CD4-positive, alpha-beta T cell treated with Interleukin-10 for 1 hour (primary cell): ENCODE results near the gene ASTN1.
"Not testable (repeated sequence)": the region's sequence is repeated elsewhere in the genome, so short reads cannot be mapped to it uniquely, and the experiment has no call there.

Experiments
- DNase-seq: peaks from one replicate; pipeline ENCODE4 v3.0.0-alpha.2; 2020

The ASTN1 gene

DNA sequence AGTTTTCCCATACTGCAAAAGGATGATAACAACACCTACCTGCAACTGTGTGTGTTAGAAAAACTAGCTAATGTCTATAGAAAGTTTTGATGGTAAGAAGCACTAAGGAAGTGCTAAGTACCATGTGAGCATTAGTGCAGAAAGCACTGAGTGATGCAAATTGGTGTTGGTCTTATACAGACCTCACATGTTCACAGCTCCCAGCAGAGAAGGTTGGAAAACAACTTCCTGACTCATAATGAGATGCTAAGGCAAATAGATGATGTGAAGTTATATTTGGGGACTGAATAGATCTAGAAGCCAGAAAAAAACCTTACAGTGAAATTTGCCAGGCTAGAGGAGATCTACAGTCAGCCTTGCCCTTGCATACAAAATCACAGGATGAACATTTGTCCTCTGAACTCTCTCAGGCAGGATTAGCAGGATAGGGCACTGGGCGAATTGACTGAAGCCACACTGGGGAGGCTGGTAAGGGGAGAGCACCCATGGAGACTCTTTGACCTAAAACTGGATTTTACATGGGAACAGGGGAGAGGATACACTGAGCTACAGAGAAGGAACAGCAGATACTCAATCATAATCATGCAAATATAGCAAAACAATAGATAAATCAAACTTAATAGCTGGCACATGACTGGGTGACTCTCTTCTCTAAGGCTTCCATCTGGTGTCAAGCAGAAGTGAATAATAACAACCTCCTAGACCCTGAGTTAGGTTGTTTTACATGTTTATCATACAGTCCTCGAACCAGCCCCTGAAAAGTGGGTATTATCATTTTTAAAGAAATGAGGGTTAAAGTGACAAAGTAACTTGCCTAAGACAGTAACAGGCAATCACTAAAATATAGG is 61.3 kb downstream of the ASTN1 start:
- DNase-seq = no peak

DNA sequence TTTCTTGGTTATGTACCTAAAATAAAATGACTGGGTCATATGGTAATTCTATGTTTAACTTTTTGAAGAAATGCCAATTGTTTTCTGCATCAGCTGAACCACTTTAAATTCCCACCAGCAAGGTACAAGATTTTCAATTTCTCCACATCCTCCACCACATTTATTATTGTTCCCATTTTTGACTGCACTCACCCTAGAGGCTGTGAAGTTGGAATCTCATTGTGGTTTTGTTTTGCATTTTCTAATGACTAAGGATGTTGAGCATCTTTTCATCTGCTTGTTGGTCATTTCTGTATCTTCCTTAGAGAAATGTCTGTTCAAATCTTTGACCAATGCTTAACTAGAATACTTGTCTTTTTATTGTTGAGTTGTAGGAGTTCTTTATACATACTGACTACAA is 72.5 kb downstream of the ASTN1 start:
- no peak for DNase-seq

DNA sequence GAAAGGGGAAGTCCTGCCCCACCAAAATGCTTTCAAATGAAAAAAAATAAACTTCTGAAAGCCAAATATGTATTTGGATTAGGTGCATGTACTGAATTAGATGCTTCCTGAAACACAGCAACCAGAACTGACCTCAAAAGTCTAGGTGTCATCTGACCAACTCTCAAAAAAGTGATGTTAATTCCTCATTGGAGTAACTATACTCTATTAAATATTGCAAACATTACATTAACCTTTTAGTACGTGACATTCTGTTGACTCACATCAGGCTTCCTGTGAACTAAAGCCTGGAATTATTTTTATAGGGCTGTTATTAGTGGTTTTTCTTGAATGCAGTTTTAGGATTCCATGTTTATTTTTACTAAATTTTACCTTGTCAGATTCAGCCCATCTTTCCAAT is 73.5 kb downstream of the ASTN1 start:
- no peak for DNase-seq

DNA sequence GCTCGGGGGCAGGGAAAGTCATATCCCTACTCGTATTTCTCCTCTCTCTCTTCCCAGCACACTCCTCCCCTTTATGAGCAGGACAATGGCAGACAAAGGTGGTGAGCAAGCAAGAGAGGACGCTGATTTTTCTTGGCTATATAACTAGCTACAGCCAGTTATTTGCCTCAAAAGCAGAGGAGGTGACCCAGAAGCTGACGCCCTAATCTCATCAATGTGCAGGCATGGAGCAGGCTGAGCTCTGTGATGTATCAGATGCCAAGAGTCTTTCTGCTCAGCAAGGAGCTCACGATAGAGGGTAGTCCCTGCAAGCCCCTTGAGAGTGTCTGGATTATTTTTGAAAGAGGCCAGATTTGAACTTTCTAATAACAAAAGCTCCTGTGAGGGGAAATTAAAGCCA is 75.5 kb downstream of the ASTN1 start:
- no peak for DNase-seq

DNA sequence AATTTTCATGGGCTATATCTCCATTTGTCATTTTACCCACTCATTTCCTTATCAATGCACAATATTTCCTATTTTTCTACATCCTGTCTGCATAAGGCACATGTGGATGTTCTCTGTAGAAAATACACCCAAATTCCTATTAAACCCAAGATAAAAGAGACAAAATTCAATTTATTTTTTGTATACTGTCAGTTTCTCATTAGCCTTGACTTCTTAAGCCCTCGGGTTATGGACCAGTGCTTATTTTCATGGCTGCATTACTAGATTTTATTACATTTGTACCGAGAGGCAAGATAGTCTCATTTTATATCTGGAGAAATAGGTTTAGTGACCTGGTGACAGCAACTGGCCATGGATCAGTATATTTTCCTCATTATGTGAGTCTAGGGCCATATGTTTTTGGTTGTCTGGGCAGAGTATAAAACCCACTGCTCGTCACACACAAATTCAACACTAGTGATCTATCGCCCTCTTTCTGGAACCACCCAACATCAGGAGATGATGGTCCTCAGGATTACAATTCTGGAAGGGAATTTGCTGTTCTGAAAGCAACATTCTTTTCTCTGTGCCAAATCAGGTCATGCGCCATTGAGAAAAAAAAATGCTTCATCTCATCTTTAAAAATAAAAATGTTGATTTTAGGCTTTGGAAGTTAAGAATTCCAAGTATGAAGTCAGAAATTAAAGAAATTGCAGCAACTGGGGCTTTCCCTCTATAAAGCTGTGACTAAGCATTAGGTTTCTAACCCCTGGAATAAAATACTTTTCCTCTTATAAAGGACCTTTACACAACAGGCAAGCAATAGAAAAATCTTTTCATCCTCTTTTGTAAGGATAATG is 81.4 kb downstream of the ASTN1 start:
- no peak for DNase-seq

DNA sequence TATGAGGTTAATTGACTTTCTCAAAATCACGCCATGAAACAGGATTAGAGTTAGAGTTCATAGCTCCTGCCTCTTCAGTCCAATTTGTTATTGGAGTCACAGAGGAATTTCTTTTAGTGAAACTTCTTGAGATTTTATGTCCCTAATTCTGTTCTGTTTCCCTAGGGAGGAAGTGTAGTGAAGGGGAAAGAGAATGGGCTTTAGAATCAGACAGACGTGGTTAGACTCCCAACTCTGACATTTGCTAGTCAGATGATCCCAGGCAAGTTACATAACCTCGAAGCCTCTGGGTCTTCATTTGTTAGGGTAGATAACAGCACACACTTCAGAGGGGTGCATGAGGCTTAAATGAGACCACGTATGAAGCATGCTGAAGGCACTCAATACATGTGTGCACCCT is 83.9 kb downstream of the ASTN1 start:
- no peak for DNase-seq

DNA sequence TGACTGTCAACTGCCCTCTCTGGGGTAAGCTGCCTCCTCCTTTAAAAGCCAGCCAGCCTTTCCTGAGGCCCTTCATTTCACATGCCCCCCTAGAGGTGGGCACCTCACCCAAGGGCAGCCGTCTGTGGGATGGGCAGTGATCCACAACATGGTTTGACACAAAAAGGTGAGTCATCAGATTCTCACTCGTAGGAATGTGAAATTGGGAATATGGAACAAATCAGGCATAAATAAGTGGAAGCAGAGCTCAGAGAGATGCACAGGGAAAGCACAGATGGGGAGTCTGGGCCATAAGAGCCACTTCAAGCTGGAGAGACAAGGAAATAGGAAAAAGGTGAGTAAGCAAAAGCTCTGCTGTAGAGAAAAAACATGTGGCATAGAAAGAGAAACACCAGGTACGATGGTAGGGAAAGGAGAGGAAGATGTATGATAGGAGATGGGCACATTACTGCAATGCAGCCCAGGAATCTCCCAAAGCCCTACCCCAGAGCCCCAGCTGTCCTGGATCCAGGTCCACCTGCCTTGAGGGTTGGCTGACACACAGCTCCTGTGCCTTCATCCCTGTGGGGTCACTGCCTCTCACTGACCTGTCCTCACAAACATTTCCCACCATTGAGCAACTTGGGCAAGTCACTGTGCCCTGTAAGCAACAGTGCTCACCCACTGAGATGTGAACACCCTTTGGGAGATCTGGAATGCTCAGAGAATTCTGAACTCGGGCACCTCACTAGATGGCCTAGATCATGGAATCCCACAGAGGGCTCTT is 86.6 kb downstream of the ASTN1 start:
- no peak for DNase-seq

DNA sequence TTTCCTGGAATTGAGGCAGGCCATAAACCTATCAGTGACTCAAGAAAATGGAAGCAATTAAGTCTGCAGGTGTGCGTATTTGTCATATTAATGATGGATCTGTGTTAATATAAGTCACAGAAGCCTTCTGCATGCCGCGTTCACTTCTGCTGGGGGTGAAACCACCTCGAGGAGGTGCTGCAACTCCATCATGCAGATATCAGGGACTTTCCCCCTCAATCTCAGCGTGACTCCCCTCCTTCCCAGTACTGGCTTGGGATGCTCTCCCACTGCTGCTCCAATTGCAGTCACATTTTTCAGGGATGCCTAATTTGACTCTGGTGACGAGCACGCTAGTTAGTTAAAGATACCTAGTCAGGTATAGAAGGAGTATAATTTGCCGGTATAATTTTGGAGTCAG is 87.5 kb downstream of the ASTN1 start:
- DNase-seq = no peak

DNA sequence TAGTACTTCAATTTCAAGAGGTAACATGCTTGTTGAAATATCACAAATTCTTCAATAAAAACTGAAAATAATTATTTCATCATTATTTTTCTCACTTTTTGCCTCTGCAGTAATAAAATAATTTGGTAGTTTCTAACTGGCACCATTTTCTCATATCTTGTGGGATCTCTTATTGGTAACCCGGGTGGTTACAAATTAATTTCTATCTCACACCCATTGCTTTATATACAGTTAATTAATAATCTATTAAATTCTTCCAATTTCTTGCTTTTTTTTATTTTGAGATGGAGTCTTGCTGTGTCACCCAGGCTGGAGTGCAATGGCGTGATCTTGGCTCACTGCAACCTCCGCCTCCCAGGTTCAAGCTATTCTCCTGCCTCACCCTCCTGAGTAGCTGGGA is 89.7 kb downstream of the ASTN1 start:
- not testable (repeated sequence) for DNase-seq

DNA sequence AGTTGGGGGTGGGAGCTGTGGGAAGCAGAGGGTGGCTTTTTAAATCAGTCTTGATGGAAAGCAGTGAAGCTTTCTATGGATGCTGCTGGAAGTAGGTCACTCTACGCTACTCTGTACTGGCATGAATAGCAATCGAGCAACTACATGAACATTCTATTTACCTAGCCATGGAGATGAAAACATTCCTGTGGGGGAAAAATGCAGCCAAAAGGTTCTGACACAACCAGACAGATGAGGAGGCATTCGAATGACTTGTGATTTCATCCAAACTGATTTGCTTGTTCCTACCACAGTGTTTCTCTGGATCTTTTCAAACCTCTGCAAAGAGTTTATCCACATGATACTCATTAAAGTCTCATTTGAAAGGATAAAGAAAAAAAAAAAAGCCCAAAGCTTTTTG is 95.0 kb downstream of the ASTN1 start:
- DNase-seq = no peak

DNA sequence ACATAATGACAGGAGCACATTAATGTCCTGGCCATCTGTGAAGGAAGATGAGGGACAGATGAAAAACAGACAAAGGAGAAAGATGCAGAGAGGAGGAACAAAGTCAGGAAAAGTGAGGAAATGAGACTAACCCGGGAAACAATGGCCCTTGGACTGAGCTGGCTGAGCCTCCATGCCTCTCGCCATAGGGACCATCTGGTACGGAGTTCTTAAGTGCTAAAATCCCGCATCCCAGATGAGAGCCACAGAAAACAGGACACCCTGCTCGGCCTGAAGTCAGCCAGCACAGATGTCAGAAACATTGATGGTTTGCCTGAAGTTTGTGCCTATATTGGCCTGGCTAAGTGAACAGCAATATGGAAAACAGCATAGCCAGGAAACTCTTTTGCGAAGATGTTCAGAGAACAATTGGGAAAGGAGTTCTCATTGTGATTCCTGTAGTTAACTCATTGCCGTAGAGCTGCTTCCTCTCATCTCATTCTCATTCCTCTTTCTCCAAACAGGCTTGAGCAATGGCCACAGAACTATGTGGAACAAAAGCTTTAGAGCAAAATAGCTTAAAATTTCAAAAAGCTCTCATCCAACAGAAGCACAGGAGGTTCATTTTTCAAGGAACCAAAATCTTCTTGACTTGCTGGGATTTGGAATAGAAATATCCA is 96.6 kb downstream of the ASTN1 start:
- no peak for DNase-seq

DNA sequence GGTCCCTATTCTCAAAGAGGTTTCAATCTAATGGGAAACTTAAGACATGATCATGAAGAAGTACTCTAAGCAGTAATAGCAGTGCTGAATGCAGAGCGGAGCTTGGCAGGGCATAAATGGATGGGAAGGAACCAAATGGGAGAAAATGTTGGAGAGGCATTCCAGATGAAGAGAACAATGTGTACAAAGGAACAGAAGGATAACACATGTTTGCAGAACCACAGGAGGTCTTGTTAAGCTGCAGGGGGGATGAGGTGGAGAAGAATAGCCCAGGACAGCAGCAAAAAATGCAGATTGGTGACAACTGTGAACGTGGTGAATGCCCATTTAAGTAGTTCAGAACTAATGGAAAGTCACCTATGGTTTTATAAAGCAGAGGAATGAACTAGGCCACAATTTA is 99.1 kb downstream of the ASTN1 start:
- no peak for DNase-seq

DNA sequence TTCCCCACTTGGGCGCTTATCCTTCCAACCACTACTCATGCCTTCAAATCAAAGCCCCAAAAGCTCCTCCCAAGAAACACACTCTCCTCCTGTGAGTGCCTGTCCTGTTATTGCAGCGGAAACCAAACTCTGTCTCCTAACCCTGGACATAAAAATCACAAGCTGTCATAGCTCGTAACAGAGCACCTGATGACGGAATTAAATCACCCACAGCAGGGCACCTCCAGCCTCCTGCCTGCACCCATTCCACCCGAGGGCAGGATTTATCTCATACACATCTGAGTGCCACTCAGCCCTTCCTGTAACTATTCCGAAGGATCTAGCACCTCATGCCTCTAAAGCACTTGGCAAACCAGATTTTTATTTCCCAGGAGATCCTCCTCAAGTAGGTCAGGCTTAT is 100.9 kb downstream of the ASTN1 start:
- DNase-seq = no peak

DNA sequence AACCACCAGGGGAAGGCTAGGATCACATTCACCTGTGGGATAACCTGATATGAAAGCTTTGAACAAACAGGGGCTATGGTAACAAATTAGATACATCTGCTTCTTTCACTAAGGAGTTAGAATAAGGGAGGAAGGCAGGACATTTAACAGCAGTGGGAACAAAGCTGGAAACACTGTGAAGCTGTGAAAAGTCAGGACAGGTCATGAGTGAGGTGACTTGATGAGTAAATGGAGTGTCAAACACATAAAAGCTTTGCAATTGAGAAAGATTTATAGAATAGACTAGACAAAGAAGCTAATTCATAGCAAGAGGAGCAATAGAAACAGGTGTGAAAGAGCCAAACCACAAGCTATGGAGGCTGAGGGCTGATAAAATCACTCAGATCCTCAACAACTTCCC is 110.0 kb downstream of the ASTN1 start:
- no peak for DNase-seq

DNA sequence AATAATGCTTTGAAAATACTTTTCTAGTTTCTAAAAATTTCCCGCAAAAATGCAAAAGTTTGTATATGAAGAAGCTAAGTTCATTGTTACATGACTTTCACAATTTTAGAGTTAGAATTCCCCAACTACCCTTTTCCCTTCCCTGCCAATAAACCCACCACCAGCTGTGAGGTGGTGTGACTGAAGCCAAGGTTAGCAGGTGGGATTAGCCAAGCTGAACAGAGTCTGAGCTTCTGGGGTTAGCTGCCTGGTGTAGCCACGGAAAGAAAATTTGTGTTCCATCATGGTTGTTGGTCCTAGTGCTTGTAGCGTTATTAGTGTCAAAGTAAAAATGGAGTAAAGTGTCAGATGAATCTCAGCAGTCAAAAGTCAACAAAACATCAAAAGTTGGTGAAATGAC is 110.9 kb downstream of the ASTN1 start:
- no peak for DNase-seq

DNA sequence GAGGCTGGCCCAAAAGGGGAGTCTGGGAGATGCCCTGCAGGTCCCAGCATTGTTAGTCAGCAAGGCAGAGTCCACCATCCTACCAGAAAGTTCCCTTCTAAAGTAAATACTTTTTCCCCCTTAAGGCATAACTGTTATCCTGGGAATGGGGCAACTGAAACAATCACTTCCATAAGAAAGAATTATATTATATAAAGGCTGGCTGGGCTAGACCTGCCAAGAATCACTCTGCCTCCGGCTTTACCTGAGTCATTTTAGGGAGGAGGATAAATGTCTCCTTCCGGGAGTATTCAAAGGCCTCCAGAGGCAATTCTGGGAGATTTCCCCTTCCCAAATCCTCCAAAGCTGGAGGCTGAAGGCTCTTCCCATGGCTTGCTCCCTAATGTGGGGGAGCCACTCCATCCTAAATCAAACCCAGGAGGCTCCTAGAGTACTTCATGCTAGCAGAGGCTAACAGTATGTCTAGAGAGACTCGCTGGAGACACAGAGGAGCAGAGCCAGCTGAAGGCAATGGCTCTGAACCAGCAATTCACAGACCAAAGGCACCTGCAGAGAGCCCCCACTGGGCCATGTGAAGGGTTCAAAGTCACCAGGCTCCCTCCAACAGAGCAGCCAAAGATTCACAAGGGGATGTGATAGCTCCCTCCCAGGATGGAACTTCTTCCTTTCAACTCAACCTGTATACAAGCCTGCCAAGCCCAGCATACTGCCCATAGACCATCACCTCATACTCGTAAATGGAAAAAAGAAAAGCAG is 116.0 kb downstream of the ASTN1 start:
- DNase-seq = no peak

DNA sequence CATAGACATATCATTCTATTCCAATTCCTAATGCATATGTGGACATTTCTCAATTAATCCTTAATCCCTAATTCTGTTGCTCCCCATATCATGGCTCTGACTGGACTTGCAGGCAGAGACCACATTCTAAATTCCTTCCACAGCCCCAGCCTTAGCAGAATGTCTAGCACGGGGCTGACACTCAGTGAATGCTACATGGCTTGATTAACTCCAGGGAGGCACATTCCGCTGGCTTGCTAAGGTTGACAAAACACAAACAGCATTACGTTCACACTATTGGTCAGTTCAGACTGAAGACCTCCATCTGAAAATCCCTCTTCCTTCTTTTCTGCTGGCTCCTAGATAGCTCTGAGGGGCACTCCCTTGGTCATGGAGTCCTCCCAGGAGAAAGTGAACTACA is 119.4 kb downstream of the ASTN1 start:
- DNase-seq = no peak

DNA sequence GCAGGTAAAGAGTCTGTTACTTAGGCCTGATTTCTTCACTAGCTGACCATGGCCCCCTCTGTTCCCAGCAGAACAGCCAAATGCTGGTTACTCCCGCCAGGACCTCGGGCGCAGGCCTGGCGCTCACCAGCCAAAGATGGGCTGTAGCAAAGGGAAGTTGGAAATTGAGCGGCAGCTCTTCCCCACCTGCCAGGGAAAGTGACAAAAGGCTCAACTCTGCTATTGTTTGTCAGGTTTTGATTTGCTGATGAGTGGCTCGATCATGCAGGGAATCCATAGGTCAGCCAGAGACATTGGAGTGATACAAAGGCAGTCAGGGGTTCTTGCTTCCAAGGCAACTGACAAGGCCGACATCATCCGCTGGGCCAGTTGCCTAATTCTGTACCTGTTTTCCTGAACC is 120.1 kb downstream of the ASTN1 start:
- DNase-seq = no peak

DNA sequence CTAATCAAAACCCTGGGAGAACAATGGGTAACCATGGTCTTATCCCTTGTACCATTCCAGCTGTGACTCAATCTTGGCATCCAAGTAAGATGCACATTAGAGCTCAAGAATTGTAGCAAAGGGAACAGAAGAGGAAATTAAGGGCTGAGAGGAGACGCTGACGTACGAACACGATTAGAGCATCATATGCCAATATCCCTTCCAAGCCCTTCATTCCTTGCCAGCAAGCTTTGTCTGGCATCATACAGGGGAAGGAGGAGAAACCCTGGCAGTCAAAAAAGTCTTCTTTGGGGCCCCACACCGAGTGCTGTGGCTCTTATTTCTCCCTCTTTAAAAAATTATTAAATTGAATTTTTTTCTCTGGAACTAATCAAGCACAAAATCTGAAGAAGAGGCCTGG is 120.9 kb downstream of the ASTN1 start:
- no peak for DNase-seq

DNA sequence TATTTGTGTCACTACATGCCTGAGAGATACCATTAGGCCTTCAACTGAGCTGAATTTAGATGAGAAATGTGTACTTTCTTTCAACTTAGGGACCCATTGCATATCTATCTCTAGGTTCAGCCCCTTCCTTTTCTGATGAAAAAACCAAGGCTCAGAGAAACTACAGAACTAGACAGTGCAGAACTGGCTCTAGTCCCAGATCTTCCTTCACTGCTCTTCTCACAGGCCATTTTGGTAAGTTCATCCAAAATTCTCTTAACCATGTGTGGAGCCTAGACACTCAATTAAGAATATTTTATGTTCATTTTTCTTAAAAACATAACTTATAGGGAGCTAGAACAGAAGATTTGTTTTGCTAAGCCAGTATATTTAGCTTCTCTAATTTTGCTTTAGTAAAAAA is 128.9 kb downstream of the ASTN1 start:
- no peak for DNase-seq

DNA sequence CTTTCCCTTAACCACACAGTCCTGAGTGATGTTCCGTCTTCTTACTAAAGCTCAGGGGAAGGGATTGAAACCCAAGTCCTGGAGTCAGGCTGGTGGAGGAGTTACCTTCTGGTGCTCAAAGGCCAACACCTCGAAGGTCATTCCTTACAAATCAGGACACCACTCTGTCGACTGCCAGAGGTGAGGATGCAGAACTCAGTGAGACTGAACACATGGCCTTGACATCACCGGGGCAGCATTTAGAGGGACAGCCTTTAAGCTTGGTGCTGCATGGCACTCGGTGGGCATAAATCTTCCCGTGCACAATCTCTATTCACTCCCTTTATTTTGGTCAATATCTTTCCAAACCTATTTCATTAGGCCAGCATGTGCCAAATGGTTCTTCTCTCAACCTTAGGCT is 130.9 kb downstream of the ASTN1 start:
- DNase-seq = no peak

DNA sequence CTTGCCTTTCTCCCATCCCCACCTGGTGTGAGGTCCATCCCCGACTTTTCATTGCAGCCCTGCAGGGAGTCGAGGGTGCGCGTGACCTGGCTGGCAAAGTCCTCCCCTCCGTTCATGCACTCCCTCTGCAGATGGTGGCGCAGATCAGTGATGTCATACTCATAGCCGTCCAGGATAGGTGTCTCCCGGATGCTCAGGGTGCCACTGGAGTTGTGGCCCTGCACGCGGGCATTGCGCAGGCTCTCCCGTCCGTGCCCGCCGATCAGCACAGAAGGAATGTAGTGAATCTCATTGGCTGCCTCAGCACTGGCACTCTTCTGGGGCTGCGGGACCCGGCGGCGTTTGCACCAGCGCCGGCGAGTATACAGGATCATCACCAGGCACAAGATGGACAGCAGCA is 132.1 kb downstream of the ASTN1 start:
- DNase-seq = no peak
